Suprapubic skin (tissue), 4 donors: ENCODE measurements around the gene CAPN10. TPM values are rescaled to one million over a fixed set of nuclear protein-coding genes. Genes with fewer than 3 reads are reported as not detected.

Experiments used
- DNase-seq, 2 donors: peaks; one replicate each; pipeline ENCODE4 v3.0.0-alpha.2; 2019; ENCODE audit warnings: low spot score in 2 of 2
- H3K27ac ChIP-seq: fragments of 200-600 bp; sonication (generic); one replicate; pipeline ENCODE4 v1.5.1; 2019
- H3K27me3 ChIP-seq: fragments of 200-600 bp; sonication (generic); one replicate; pipeline ENCODE4 v1.5.1; 2019
- H3K36me3 ChIP-seq: fragments of 200-600 bp; sonication (generic); one replicate; pipeline ENCODE4 v1.5.1; 2019
- H3K4me1 ChIP-seq: fragments of 200-600 bp; sonication (generic); one replicate; pipeline ENCODE4 v1.5.1; 2019
- H3K4me3 ChIP-seq: fragments of 200-600 bp; sonication (generic); one replicate; pipeline ENCODE4 v1.5.1; 2019; ENCODE audit warnings: mild to moderate bottlenecking
- H3K9me3 ChIP-seq: fragments of 200-600 bp; sonication (generic); one replicate; pipeline ENCODE4 v1.5.1; 2019
- EP300 ChIP-seq: sonication (generic); formaldehyde crosslinking; IDR thresholded peaks from one replicate; pipeline ENCODE4 v1.6.1; 2017; ENCODE audit warnings: antibody characterized with exemption
- POLR2A ChIP-seq, 2 donors: fragments of 450-650 bp; IDR thresholded peaks; one replicate each; pipeline ENCODE4 v1.6.1; 2017; ENCODE audit warnings: antibody characterized with exemption in 2 of 2, mild to moderate bottlenecking in 2 of 2, moderate library complexity in 2 of 2
- POLR2AphosphoS5 ChIP-seq, 3 donors: sonication (generic); formaldehyde crosslinking; IDR thresholded peaks; one replicate each; pipeline ENCODE4 v1.6.1; 2017; ENCODE audit warnings: antibody characterized with exemption in 3 of 3
- WGBS: methylation state at CpG from one replicate; pipeline ENCODE4 v1.1.5; 2018; 5-methylcytosine and 5-hydroxymethylcytosine counted together
- total RNA-seq, 4 donors: library from RNA; depleted of rRNA; stranded (reverse); fragments of >200 nt; gene quantifications; one replicate each; pipeline ENCODE4 v1.1.0, GENCODE V29; 2016
- TF ChIP-seq, protein P1 (sequence below), 2 donors: fragments of 200-600 bp in 1 of 2; fragments of 450-650 bp in 1 of 2; sonication (generic) in 1 of 2; IDR thresholded peaks; one replicate each; pipeline ENCODE4 v1.5.1; 2016 to 2019; ENCODE audit warnings: antibody characterized with exemption in 2 of 2, mild to moderate bottlenecking in 1 of 2, moderate library complexity in 1 of 2

The CAPN10 gene
- total RNA-seq, 4 donors from 2014 or later: 31.3 to 73.6 (median 37.9) TPM

GRCh38 chr2:240588669-240589068, 2.1 kb downstream of the CAPN10 start:
- WGBS: 85% methylated on average over 4 of the region's 4 CpGs
- Histone ChIP-seq H3K27me3 (no peaks in the 10 kb centered on the region), H3K4me1 (peaks cover 39% of the 10 kb centered on the region), H3K4me3 (no peak overlapping the region), H3K27ac (no peak overlapping the region), H3K36me3 (peaks cover 34% of the 10 kb centered on the region), H3K9me3 (no peaks in the 10 kb centered on the region)
- TF ChIP-seq POLR2AphosphoS5 (IDR thresholded peaks at IDR 0.05) (no peak), POLR2A (IDR thresholded peaks at IDR 0.05) (no peak), EP300 (no peak)
- TF ChIP-seq, protein P1, sequence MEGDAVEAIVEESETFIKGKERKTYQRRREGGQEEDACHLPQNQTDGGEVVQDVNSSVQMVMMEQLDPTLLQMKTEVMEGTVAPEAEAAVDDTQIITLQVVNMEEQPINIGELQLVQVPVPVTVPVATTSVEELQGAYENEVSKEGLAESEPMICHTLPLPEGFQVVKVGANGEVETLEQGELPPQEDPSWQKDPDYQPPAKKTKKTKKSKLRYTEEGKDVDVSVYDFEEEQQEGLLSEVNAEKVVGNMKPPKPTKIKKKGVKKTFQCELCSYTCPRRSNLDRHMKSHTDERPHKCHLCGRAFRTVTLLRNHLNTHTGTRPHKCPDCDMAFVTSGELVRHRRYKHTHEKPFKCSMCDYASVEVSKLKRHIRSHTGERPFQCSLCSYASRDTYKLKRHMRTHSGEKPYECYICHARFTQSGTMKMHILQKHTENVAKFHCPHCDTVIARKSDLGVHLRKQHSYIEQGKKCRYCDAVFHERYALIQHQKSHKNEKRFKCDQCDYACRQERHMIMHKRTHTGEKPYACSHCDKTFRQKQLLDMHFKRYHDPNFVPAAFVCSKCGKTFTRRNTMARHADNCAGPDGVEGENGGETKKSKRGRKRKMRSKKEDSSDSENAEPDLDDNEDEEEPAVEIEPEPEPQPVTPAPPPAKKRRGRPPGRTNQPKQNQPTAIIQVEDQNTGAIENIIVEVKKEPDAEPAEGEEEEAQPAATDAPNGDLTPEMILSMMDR (IDR thresholded peaks at IDR 0.05): no peak
- no peak for DNase-seq

- no peak for DNase-seq
- TF ChIP-seq EP300 (no peak), POLR2AphosphoS5 (IDR thresholded peaks at IDR 0.05) (no peak), POLR2A (IDR thresholded peaks at IDR 0.05) (no peak)
- TF ChIP-seq, protein P1 (IDR thresholded peaks at IDR 0.05): no peak
- 76% methylated on average over 8 of the region's 14 CpGs for WGBS
- no peaks in the 10 kb centered on the region for H3K27me3 ChIP-seq
- H3K4me3 ChIP-seq: no peak overlapping the region
- H3K9me3 ChIP-seq: no peaks in the 10 kb centered on the region
- no peak overlapping the region for H3K27ac ChIP-seq
- peaks cover 31% of the 10 kb centered on the region for H3K4me1 ChIP-seq
- peaks cover 38% of the 10 kb centered on the region for H3K36me3 ChIP-seq
Observed at GRCh38 chr2:240589375-240589774, 2.8 kb downstream of the CAPN10 start.

GRCh38 chr2:240589850-240590525, 3.5 kb downstream of the CAPN10 start:
- 98% methylated on average over 7 of the region's 16 CpGs for WGBS
- no peak for DNase-seq
- no peak overlapping the region for H3K27ac ChIP-seq
- peaks cover 38% of the 10 kb centered on the region for H3K36me3 ChIP-seq
- no peak for TF ChIP-seq POLR2A (IDR thresholded peaks at IDR 0.05)
- TF ChIP-seq EP300: no peak
- TF ChIP-seq POLR2AphosphoS5 (IDR thresholded peaks at IDR 0.05): no peak
- TF ChIP-seq, protein P1 (IDR thresholded peaks at IDR 0.05): no peak
- H3K4me1 ChIP-seq: peaks cover 25% of the 10 kb centered on the region
- H3K9me3 ChIP-seq: no peaks in the 10 kb centered on the region
- no peak overlapping the region for H3K4me3 ChIP-seq
- H3K27me3 ChIP-seq: no peaks in the 10 kb centered on the region

GRCh38 chr2:240590681-240591111, 4.2 kb downstream of the CAPN10 start:
- no peaks in the 10 kb centered on the region for H3K9me3 ChIP-seq
- peaks cover 18% of the 10 kb centered on the region for H3K4me1 ChIP-seq
- TF ChIP-seq POLR2AphosphoS5 (IDR thresholded peaks at IDR 0.05) (no peak), POLR2A (IDR thresholded peaks at IDR 0.05) (no peak), EP300 (no peak)
- TF ChIP-seq, protein P1 (IDR thresholded peaks at IDR 0.05): no peak
- no peak overlapping the region for H3K4me3 ChIP-seq
- no peak overlapping the region for H3K27ac ChIP-seq
- no peak for DNase-seq
- no peaks in the 10 kb centered on the region for H3K27me3 ChIP-seq
- H3K36me3 ChIP-seq: peaks cover 38% of the 10 kb centered on the region
- 100% methylated on average over 6 of the region's 21 CpGs for WGBS

DNA sequence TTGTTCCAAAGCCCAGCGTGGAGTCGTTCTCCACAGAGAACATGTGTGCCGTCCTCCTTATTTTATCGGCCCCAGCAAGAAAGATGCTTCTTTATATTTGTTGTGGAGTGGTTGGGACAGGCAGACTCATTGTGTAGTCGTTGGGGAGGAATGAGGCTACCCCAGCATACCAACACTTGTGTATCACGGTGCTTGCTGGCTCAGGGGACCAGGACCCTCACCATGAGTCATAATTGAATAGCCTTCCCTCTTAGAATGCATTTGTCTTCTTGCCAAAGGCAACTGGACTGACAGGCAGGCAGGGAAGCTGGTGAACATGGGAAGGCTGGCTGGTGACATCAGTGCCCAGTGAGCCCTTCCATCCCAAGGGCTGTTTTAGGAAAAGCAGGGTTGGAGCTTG, 4.7 kb downstream of the CAPN10 start:
- Histone ChIP-seq H3K4me1 (peaks cover 18% of the 10 kb centered on the region), H3K27ac (no peak overlapping the region), H3K4me3 (no peak overlapping the region), H3K9me3 (no peaks in the 10 kb centered on the region), H3K36me3 (peaks cover 41% of the 10 kb centered on the region), H3K27me3 (no peaks in the 10 kb centered on the region)
- no peak for DNase-seq
- TF ChIP-seq POLR2AphosphoS5 (IDR thresholded peaks at IDR 0.05): no peak
- TF ChIP-seq POLR2A (IDR thresholded peaks at IDR 0.05): no peak
- TF ChIP-seq, protein P1 (IDR thresholded peaks at IDR 0.05): no peak
- no peak for TF ChIP-seq EP300
- WGBS: 68% methylated on average over 4 of the region's 6 CpGs
